Measurements from ENCODE around the gene MPC1.
"Not testable (repeated sequence)": the region's sequence is repeated elsewhere in the genome, so short reads cannot be mapped to it uniquely, and the experiment has no call there.

Gene MPC1

DNA sequence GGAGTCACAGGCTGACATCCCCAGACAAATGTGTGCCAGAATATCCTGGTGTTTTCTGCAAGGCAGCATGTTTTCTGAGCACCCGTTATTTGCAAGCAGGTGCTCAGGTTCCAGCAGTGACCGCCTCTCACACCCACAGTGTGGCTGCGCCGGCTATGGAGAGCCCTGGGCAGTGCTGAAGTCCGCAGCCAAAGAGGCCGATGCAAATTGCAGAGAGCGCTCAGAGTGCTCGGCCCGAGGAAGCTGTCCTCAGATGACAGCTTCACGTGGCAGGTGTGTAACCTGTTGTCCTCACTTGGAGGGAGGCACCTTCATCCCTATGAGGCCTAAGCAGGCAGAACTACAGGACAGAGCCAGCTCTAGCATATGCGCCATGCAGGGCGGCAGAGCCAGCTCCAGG lies 23.5 kb upstream of the MPC1 start:
- no peak for DNase-seq (ENCODE audit: low read depth, low spot score)

DNA sequence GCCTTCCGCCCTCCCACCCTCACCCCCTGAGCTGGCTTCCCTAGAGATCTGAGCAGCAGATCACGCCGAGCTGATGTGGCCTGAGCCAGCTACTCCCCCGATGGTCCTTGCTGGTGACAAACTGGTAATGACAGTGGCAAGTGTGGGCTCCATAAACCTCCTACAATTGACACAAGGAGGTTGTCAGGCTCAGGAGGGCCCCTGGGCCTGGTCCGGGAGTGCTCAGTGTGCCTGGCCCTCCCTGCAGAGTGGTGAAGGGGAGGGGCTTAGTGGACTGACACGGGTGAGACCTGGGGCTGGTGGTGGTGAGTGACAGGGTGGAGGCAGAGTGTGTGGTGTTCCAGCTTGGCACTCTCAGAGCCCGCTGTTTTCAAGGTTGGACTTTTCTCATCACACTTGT lies 22.6 kb upstream of the MPC1 start:
- DNase-seq (ENCODE audit: low read depth, low spot score): no peak

DNA sequence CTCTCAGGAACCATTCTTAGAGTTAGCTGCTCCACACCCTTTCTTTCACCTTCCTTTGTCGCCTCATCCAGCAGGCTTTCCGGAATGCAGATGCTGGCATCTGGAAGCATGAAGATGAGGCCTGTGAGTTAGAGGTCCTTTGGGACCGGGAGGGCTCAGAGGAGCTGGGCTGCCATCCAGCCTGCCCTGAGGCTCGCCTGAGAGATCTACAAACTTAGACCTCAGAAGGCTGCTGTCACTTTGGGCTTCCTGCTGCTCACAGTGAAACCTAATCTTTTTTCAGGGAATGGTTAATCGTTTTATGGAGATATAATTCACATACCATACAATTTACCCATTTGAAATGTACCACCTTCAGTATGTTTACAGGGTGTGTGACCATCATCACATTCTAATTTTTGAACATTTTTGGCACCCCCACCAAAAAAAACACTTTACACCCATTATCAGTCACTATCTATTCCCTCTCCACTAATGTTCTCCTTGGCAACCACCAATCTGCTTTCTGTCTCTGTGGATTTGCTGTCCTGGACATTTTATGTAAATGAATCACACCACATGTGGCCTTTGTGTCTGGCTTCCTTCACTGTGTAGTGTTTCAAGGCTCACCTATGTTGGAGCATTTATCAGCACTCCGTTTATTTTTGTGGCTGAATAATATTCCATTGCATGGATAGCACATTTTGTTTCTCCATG lies 20.0 kb upstream of the MPC1 start:
- DNase-seq (ENCODE audit: low read depth, low spot score): no peak

DNA sequence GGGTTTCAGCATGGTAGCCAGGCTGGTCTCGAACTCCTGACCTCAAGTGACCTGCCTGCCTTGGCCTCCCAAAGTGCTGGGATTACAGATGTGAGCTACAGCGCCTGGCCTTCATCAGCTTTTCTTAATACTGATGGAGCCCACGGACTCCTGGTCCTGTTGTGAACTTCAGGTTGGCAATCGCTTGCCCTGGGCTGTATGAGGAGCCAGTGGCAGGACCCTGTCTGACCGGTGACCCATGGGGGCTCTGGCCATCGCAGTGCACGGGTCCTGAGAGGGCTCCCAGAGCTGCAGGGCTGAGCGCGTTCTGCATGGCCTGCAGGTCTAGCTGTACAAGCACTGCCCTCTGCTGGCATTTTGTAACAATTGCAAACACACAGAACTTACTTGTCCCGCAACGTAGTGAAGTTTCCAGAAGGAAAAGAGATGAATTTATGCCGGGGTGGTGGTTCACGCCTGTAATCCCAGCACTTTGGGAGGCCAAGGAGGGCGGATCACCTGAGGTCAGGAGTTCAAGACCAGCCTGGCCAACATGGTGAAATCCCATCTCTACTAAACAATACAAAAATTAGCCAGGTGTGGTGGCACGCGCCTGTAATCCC lies 18.0 kb upstream of the MPC1 start:
- peak; percentile 80 for DNase-seq (ENCODE audit: low read depth, low spot score)

DNA sequence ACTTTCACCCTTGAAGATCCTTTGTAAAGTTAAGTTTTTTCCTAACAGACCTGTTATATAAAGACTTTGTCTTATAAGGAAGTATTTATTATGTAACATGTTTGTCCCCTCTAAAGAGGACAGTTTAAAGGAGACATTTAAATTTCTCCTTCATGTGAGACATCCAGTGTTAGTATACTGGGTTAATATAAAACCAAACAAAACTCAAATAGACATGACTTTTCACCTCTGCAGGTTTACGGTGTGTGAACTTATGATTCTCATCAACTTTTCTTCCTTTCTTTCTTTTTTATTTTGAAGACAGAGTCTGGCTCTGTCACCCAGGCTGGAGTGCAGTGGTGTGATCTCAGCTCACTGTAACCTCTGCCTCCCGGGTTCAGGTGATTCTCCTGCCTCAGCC lies 17.4 kb upstream of the MPC1 start:
- DNase-seq (ENCODE audit: low read depth, low spot score): no peak

DNA sequence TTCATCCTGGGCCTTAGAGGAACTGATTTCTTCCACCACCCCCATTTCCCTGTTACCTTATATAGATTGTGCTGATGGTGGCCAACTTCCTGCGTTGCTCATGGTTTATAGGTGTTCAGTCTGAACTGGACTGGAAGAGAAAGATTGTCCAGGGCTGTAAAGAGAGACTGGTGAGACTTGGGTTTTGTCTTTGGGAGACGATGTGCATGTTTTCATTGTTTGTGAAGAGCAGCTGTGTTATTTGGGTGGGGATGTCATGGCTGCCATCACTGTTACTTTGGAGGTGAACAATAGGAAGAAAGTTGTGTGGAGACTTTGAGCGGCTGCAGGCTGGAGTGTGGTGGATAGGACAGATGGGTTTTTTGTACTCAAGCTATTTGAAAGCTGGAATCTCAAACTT lies 15.6 kb upstream of the MPC1 start:
- no peak for DNase-seq (ENCODE audit: low read depth, low spot score)

DNA sequence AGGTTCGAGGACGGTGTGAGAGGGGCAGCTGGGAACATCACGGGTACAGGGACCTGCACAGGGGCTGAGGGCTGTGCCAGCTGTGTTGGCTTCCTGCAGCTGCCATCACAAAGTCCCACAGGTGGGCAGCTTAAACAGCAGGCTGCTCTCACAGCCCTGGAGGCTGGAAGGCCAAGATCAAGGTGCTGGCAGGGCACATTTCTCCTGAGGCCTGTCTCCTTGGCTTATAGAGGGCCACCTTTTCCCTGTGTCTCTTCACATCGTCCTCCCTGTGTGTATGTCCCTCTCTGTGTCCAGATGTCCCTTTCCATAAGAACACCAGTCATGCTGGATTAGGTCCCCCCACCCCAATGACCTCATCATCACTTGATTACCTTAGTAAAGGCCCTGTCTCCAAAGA lies 15.1 kb upstream of the MPC1 start:
- DNase-seq (ENCODE audit: low read depth, low spot score): no peak

DNA sequence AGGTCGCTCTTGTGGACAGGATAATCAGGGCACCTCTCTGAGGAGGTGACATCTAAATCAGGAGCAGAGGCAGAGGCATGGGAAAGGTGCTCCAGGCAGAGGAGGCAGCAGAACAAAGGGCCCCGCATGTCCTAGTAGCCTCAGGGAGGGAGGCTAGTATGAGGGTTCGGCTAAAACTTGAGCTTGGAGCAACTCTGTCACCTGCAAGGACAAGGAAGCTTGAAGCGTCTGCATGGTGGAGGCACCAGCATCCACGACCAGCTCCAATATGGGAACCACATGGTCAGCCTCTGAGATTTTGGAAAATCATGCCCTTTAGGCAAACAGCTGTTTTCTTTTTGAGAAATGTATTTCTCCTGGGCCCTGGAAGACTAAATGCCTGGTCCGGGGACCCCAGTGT lies 13.0 kb upstream of the MPC1 start:
- no peak for DNase-seq (ENCODE audit: low read depth, low spot score)

DNA sequence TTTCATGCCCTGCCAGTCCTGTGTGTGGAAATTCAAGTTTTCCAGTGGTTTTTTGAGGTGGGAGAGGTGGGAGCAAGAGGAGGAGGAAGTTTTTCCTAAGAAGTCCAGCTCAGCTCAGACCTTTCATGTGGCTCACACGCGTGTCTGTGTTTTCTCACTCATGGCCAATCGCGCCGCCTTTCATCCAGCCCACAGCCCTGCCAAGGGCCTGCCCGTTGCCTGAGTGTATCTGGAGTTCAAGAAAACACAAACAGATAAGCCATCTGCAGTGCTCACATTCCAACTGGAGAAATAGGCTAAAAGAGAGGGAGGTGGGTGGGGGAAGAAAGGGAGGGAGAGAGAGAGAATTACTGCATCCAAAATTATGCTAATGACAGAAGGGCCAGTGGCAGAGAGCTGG lies 12.6 kb upstream of the MPC1 start:
- no peak for DNase-seq (ENCODE audit: low read depth, low spot score)

DNA sequence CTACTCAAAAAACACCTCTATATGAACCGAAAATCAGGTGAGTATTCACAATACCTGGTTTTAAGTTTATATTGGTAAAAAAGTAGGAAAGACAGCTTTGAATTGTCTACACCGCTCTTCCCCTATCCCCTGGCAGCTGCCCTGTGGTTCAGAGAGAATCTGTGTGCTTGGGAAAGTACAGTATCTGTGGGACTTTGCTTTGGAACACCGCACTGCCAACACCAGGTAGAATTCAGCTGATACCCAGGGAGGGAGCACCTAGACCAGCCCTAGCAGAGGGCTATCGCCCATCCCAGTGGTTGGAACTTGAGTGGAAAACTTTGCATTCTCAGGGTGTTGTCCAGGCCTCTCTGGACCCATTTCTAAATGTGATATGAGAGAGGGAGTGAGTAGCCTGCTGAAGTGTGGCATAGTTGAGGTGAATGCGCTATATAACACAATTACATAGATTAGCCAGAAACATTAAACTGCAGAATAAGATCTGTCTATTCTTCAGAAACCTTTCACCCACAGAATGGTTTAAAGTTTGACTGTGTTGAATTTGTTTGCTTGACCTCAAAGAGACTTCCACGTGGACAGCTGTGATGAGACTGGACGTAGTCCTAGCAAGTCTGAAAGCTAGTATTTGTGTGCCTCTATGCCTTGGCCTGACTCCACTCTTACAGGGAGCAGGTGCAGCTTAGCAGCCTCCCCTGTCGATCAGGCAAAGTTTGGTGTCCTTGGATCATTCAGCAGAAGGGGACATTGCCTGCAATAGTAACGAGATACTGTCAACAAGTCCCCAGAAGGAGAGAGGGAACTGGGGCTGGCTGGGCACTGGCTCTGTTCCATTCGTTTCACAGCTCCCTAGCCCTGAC lies 11.5 kb upstream of the MPC1 start:
- no peak for DNase-seq (ENCODE audit: low read depth, low spot score)

DNA sequence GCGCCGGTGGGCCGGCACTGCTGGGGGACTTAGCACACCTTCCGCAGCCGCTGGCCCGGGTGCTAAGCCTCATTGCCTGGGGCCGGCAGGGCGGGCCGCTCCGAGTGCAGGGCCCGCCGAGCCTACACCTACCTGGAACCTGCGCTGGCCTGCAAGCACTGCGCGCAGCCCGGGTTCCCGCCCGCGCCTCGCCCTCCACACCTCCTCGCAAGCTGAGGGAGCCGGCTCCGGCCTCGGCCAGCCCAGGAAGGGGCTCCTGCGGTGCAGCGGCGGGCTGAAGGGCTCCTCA lies 10.7 kb upstream of the MPC1 start:
- DNase-seq (ENCODE audit: low read depth, low spot score): no peak

DNA sequence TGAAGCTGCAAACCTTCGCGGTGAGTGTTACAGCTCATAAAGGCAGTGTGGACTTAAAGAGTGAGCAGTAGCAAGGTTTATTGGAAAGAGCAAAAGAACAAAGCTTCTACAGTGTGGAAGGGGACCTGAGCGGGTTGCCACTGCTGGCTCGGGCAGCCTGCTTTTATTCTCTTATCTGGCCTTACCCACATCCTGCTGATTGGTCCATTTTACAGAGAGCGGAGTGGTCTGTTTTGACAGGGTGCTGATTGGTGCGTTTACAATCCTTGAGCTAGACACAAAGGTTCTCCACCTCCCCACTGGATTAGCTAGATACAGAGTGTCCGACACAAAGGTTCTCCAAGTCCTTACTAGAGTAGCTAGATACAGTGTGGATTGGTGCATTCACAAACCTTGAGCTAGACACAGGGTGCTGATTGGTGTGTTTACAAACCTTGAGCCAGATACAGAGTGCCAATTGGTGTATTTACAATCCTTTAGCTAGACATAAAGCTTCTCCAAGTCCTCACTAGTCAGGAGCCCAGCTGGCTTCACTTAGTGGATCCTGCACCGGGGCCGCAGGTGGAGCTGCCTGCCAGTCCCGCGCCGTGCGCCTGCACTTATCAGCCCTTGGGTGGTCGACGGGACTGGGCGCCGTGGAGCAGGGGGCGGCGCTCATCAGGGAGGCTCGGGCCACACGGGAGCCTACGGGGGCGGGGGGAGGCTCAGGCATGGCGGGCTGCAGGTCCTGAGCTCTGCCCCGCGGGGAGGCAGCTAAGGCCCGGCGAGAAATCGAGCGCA lies 10.2 kb upstream of the MPC1 start:
- not testable (repeated sequence) for DNase-seq (ENCODE audit: low read depth, low spot score)

DNA sequence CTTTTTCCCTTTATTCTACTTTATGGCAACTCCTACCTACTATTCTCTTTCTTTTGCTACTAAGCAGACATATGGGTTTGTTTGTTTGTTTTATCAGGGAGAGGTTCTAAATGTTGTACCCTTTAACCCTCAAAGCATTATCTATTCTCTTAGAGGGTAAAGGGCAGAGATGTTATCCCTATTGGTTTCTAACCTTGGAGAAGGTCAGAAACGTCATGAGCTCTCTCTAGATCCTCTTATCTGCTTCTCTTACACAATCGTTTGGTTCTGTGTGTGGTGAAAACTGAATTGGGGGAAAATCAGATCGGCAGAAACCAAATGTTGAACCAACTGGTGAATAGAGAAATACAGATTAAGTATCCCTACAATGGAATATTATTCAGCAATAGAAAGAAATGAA lies 6.4 kb upstream of the MPC1 start:
- DNase-seq (ENCODE audit: low read depth, low spot score): no peak

DNA sequence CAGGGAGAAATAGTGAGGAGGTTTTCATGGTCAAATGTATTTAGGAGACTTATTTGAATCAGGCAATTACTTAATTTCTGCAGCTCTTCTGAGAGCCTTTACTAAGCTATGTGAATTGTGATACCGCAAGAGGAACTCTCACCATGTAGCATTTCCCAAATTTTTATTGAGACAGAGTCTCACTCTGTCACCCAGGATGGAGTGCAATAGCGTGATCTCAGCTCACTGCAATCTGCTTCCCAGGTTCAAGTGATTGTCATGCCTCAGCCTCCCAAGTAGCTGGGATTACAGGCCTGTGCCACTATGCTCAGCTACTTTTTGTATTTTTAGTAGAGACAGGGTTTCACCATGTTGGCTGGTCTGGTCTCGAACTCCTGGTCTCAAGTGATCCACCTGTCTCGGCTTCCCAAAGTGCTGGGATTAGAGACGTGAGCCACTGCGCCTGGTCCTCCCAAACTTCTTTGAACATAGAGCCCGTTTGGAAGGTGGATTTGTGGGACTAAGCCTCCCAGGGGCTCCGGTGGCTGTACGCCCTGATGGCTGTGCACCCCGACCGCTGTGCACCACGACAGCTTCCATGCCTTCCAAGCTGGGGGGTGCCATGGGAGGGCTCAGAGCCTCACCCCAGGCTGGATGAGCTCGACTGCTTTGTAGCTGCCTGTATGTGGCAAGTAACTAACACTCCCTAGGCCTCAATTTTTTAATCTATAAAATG lies 5.7 kb upstream of the MPC1 start:
- DNase-seq (ENCODE audit: low read depth, low spot score): no peak

DNA sequence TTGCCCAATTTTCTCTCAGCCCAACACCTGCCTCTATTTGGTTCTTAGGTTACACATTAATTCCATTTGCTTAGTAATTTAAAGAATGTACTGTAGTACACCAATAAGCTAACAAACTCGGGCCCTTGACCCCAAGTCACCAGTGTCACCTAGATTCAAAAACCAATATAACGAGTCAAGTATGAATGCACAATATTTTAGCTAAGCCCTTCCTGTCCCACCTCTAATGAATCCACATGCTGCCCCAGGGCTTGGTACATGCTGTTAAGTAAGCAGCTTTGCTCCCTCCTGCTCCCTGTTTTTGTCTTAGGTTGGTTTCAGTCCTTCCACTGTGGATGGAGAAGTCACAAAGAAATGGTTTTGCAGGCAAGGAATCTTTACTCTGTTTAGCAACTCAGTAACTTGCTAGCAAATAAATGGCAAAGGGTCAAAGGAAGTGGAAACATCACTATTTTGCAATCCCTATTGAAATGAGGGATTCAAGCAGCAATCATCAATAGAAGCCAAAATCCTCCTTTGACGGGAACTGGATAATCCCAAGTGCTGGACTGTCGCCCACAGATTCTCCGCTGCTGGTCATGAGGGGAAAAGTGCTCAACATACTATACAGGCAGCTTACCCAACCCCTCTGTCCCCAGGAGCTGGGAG lies 5.0 kb upstream of the MPC1 start:
- no peak for DNase-seq (ENCODE audit: low read depth, low spot score)

DNA sequence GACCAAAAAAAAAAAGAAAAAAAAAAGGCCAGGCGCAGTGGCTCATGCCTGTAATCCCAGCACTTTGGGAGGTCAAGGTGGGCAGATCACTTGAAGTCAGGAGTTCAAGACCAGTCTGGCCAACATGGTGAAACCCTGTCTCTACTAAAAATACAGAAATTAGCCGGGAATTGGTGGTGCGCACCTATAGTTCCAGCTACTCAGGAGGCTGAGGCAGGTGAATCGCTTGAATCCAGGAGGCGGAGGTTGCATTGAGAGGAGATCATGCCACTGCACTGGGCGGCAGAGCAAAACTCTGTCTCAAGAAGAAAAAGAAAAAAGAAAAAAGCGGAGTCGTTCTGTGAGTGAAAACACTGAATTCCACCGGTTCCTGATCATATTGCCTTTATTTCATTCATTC lies 4.4 kb upstream of the MPC1 start:
- not testable (repeated sequence) for DNase-seq (ENCODE audit: low read depth, low spot score)

DNA sequence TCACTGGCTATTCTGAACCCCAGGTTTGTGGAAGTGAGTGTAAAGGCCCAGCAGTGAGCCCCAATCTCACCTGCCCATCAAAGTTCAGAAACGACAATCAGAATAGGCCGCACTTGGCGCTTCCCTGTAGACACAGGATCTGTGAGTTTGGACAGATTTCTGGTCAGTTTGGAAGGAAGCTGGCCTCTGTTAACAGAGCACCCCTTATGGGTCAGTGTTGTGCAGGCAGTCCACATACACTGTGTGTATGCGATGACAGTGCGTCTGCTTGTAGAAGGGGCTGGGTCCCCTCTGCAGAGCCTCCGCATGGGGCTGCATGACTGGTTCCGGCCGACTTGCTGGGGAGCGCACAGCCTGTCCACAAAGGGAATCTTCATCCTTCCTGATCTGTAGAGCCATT lies 3.4 kb upstream of the MPC1 start:
- DNase-seq (ENCODE audit: low read depth, low spot score): no peak

DNA sequence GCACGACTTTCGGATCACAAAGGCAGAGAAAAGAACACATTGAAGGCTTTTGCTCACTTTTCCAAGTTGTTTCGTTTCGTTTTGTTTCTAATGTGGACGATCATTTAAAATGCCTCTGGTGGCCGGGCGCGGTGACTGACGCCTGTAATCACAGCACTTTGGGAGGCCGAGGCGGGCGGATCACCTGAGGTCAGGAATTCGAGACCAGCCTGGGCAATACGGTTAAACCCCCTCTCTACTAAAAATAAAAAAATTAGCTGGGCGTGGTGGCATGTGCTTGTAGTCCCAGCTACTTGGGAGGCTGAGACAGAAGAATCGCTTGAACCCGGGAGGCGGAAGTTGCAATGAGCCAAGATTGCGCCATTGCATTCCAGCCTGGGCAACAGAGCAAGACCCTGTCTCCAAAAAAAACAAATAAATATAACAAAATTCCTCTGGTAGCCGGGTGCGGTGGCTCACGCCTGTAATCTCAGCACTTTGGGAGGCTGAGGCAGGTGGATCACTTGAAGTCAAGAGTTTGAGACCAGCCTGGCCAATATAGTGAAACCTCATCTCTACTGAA lies 1.1 kb upstream of the MPC1 start:
- DNase-seq (ENCODE audit: low read depth, low spot score): not testable (repeated sequence)

DNA sequence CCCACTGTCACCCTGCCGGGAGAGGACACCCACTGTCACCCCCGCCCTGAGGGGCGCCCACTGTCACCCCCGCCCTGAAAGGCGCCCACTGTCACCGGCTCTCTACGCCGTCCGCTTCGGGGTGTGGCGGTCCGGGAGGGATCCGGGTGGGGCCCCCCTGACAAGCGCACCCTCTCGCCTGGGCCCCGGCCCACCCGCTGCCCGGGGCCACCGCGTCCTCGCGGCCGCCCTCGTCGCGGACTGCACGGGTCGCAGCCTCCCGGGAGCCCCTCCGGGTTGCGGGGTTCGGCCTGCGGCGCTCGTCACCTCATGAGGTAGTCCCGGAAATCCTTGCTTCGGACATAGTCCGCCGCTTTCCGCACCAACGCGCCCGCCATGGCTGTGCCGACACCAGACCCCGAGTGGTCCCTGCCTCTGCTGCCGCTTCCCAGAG lies 224 bp downstream of the MPC1 start:
- no peak for DNase-seq (ENCODE audit: low read depth, low spot score)

DNA sequence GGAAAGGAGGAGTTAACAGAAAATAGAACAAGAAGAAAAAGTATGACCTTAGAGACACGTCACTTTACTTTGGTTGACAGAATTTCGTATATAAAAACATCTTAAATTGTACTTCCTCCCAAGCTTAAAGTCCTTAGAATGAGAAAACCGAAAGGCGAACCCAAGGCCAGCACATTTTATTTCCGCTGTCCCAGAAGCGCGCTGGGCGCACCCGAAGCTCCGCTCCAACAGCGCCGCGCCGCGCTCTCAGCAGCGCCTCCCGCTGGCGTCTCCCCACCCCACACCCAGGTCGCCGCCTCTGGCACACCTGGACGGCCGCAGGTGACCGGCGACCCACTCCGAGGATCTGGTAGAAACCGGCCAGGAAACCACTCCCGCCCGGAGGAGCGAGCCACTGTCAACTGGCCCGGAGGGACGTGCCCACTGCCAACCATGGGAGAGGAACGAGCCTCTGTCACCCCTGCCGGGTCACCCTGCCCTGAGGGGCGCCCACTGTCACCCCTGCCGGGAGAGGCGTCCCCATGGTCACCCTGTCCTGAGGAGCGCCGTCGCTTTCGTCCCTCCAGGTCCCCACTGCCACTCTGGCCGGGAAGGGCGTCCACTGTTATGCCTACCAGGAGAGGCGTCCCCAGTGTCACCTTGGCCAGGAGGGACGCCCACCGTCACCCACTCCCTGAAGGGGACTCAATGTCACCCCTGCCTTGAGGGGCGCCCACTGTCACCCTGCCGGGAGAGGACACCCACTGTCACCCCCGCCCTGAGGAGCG lies 824 bp downstream of the MPC1 start:
- DNase-seq (ENCODE audit: low read depth, low spot score): peak; percentile 81
